Tibial nerve (tissue), 4 donors: ENCODE data around the gene TRPM1. TPM values are rescaled to one million over a fixed set of nuclear protein-coding genes. Genes with fewer than 3 reads are reported as not detected.
A peak's percentile ranks its signal among the peaks of the same experiment; 100 is the strongest.

ENCODE experiments used
- DNase-seq, 2 donors: peaks; one replicate each; pipeline ENCODE4 v3.0.0-alpha.2; 2019; ENCODE audit warnings: low spot score in 2 of 2
- H3K27ac ChIP-seq, 4 donors: fragments of 200-600 bp; sonication (generic) in 3 of 4; one replicate each; pipeline ENCODE4 v1.5.1; 2017 to 2019; ENCODE audit warnings: mild to moderate bottlenecking in 1 of 4
- H3K27me3 ChIP-seq, 2 donors: fragments of 200-600 bp; sonication (generic) in 1 of 2; one replicate each; pipeline versions ENCODE4 v1.5.1 to v1.6.0; 2017 to 2019
- H3K36me3 ChIP-seq, 3 donors: fragments of 200-600 bp; sonication (generic); one replicate each; pipeline ENCODE4 v1.5.1; 2018 to 2019
- H3K4me1 ChIP-seq, 4 donors: fragments of 200-600 bp; sonication (generic) in 3 of 4; one replicate each; pipeline ENCODE4 v1.5.1; 2017 to 2019
- H3K4me3 ChIP-seq, 4 donors: fragments of 200-600 bp; sonication (generic) in 3 of 4; one replicate each; pipeline ENCODE4 v1.5.1; 2017 to 2019; ENCODE audit warnings: mild to moderate bottlenecking in 1 of 4, moderate library complexity in 1 of 4
- H3K9me3 ChIP-seq, 4 donors: fragments of 200-600 bp; sonication (generic) in 3 of 4; one replicate each; pipeline ENCODE4 v1.5.1; 2017 to 2019
- CTCF ChIP-seq, 5 experiments: fragments of 200-600 bp in 3 of 5; fragments of 450-650 bp in 2 of 5; sonication (generic) in 3 of 5; IDR thresholded peaks; one replicate each; pipeline ENCODE4 v1.5.1; 2016 to 2019; ENCODE audit warnings: antibody characterized with exemption in 5 of 5, mild to moderate bottlenecking in 3 of 5, moderate library complexity in 2 of 5
- EP300 ChIP-seq, 2 donors: sonication (generic); formaldehyde crosslinking; IDR thresholded peaks; one replicate each; pipeline ENCODE4 v1.6.1; 2017; ENCODE audit warnings: antibody characterized with exemption in 2 of 2, mild to moderate bottlenecking in 1 of 2
- POLR2A ChIP-seq, 2 donors: fragments of 450-650 bp; IDR thresholded peaks; one replicate each; pipeline ENCODE4 v1.6.1; 2017; ENCODE audit warnings: antibody characterized with exemption in 2 of 2, mild to moderate bottlenecking in 2 of 2, moderate library complexity in 2 of 2
- WGBS, 2 donors: methylation state at CpG; one replicate each; pipeline ENCODE4 v1.1.5; 2018; 5-methylcytosine and 5-hydroxymethylcytosine counted together
- total RNA-seq, 4 donors: library from RNA; depleted of rRNA; stranded (reverse); fragments of >200 nt; gene quantifications; one replicate each; pipeline ENCODE4 v1.1.0, GENCODE V29; 2016

TRPM1 gene
- total RNA-seq, 4 donors from 2014 or later = not detected

- Histone ChIP-seq H3K9me3 (no peaks in the 10 kb centered on the region), H3K4me3 (no peak overlapping the region), H3K27ac (peak overlapping the region in 2 of 4 donors; percentile 6 to 14), H3K4me1 (peaks cover 0 to 24% (median 6%) of the 10 kb centered on the region in 4 donors), H3K27me3 (no peaks in the 10 kb centered on the region), H3K36me3 (no peaks in the 10 kb centered on the region)
- WGBS, 2 donors = 35 to 50% methylated on average over 3 of the region's 3 CpGs
- TF ChIP-seq POLR2A (IDR thresholded peaks at IDR 0.05) (no peak), EP300 (IDR thresholded peaks at IDR 0.05) (no peak), CTCF (IDR thresholded peaks at IDR 0.05) (no peak)
- DNase-seq = no peak
Observed at GRCh38 chr15:31024979-31025378, 76.5 kb downstream of the TRPM1 start.

- DNase-seq = no peak
- no peak for TF ChIP-seq POLR2A (IDR thresholded peaks at IDR 0.05)
- TF ChIP-seq EP300 (IDR thresholded peaks at IDR 0.05) = peak; percentile 38 to 60
- no peak for TF ChIP-seq CTCF (IDR thresholded peaks at IDR 0.05)
- Histone ChIP-seq H3K27ac (peak overlapping the region in 2 of 4 donors; percentile 14 to 25), H3K9me3 (no peaks in the 10 kb centered on the region), H3K27me3 (no peaks in the 10 kb centered on the region), H3K4me3 (no peak overlapping the region), H3K36me3 (no peaks in the 10 kb centered on the region), H3K4me1 (peaks cover 0 to 24% (median 6%) of the 10 kb centered on the region in 4 donors)
- 12 to 14% methylated on average over 5 of the region's 5 CpGs for WGBS, 2 donors
Observed at GRCh38 chr15:31024330-31024729, 77.2 kb downstream of the TRPM1 start.

- TF ChIP-seq EP300 (IDR thresholded peaks at IDR 0.05) (no peak), CTCF (IDR thresholded peaks at IDR 0.05) (no peak), POLR2A (IDR thresholded peaks at IDR 0.05) (no peak)
- 88 to 91% methylated on average over 5 of the region's 5 CpGs for WGBS, 2 donors
Observed at GRCh38 chr15:31023841-31024240, 77.7 kb downstream of the TRPM1 start.

GRCh38 chr15:31021067-31021665 lies 80.4 kb downstream of the TRPM1 start:
- Histone ChIP-seq H3K27ac (no peak overlapping the region), H3K4me3 (no peak overlapping the region), H3K4me1 (peaks cover 0 to 24% (median 6%) of the 10 kb centered on the region in 4 donors), H3K9me3 (no peaks in the 10 kb centered on the region), H3K27me3 (no peaks in the 10 kb centered on the region), H3K36me3 (no peaks in the 10 kb centered on the region)
- TF ChIP-seq POLR2A (IDR thresholded peaks at IDR 0.05) = no peak
- TF ChIP-seq EP300 (IDR thresholded peaks at IDR 0.05) = no peak
- no peak for TF ChIP-seq CTCF (IDR thresholded peaks at IDR 0.05)
- no peak for DNase-seq
- WGBS, 2 donors = 90 to 99% methylated on average over 5 of the region's 5 CpGs

More at GRCh38 chr15:31023841-31024240, 77.7 kb downstream of the TRPM1 start:
- DNase-seq = no peak
- no peaks in the 10 kb centered on the region for H3K27me3 ChIP-seq
- H3K4me3 ChIP-seq = no peak overlapping the region
- H3K9me3 ChIP-seq = no peaks in the 10 kb centered on the region
- H3K4me1 ChIP-seq = peaks cover 0 to 24% (median 6%) of the 10 kb centered on the region in 4 donors
- H3K36me3 ChIP-seq = no peaks in the 10 kb centered on the region
- H3K27ac ChIP-seq = peak overlapping the region in 1 of 4 donors; percentile 25

- DNase-seq = no peak
- peaks cover 0 to 24% (median 6%) of the 10 kb centered on the region in 4 donors for H3K4me1 ChIP-seq
Observed at GRCh38 chr15:31020542-31020941, 81.0 kb downstream of the TRPM1 start.

More at GRCh38 chr15:31020542-31020941, 81.0 kb downstream of the TRPM1 start:
- H3K9me3 ChIP-seq = no peaks in the 10 kb centered on the region
- TF ChIP-seq POLR2A (IDR thresholded peaks at IDR 0.05) = no peak
- TF ChIP-seq EP300 (IDR thresholded peaks at IDR 0.05) = no peak
- TF ChIP-seq CTCF (IDR thresholded peaks at IDR 0.05) = no peak
- no peak overlapping the region for H3K27ac ChIP-seq
- WGBS, 2 donors = 85 to 92% methylated on average over 5 of the region's 5 CpGs
- H3K36me3 ChIP-seq = no peaks in the 10 kb centered on the region
- H3K27me3 ChIP-seq = no peaks in the 10 kb centered on the region
- H3K4me3 ChIP-seq = no peak overlapping the region
